ENCODE data around the gene GLRX3. TPM values are rescaled to one million over a fixed set of nuclear protein-coding genes. Genes with fewer than 3 reads are reported as not detected.
A peak's percentile ranks its signal among the peaks of the same experiment; 100 is the strongest.
"Not testable (repeated sequence)": the region's sequence is repeated elsewhere in the genome, so short reads cannot be mapped to it uniquely, and the experiment has no call there.

Gene GLRX3
- total and polyA plus RNA-seq, 2 experiments from 2014 or later = 71.3 to 168 TPM

DNA sequence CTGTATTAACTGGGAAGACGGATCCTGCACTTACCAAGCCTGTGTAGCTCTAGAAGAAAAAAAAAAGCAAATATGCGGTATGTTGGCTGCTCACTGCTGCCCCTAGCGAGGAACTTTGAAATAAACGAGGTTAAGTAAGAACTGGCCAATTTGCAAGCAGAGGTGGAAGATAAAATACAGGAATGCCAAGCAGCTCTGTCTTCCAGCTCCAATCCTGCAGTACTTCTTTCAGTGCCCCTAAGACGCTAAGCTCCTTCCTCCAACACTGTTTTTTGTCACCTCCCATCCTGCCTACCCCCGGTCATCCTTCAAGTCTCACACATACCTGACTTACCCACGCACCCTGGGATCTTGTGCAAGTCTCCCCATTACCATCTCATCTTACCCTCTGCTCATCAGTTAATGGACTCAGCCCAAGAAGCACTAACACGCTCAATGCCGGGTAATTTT, 26.4 kb upstream of the GLRX3 start:
- Histone ChIP-seq H3K36me3 (no peaks in the 10 kb centered on the region), H3K9me3 (ENCODE audit: low read depth) (no peaks in the 10 kb centered on the region), H3K4me3 (peak overlapping the region; percentile 56), H3K27ac (peak overlapping the region; percentile 84), H3K27me3 (no peaks in the 10 kb centered on the region), H3K4me1 (ENCODE audit: low read depth) (no peaks in the 10 kb centered on the region)
- DNase-seq (ENCODE audit: low read depth in 1 of 2, low spot score in 1 of 2) = peak; percentile 83 to 93
- TF ChIP-seq CTCF (IDR thresholded peaks at IDR 0.05; ENCODE audit: low read depth, low read length) = peak; percentile 81

GRCh38 chr10:130110246-130111112, 25.7 kb upstream of the GLRX3 start, which contains the start of gene C10orf143:
Gene C10orf143 (minus strand): TSS chr10:130110830. CDS start chr10:130110772, 58 bp downstream.
- no peaks in the 10 kb centered on the region for H3K4me1 ChIP-seq (ENCODE audit: low read depth)
- H3K27ac ChIP-seq = peak within 1 kb of the TSS; percentile 84
- H3K27me3 ChIP-seq = no peaks in the 10 kb centered on the region
- H3K9me3 ChIP-seq (ENCODE audit: low read depth) = no peaks in the 10 kb centered on the region
- H3K4me3 ChIP-seq = peak within 1 kb of the TSS; percentile 56
- H3K36me3 ChIP-seq = no peaks in the 10 kb centered on the region
- DNase-seq (ENCODE audit: low read depth in 1 of 2, low spot score in 1 of 2) = peak; percentile 97 to 98
- TF ChIP-seq CTCF (IDR thresholded peaks at IDR 0.05; ENCODE audit: low read depth, low read length) = no peak

- peak overlapping the region; percentile 82 for H3K27ac ChIP-seq
These were observed 24.9 kb upstream of the GLRX3 start for GRCh38 chr10:130111113-130111851.

DNA sequence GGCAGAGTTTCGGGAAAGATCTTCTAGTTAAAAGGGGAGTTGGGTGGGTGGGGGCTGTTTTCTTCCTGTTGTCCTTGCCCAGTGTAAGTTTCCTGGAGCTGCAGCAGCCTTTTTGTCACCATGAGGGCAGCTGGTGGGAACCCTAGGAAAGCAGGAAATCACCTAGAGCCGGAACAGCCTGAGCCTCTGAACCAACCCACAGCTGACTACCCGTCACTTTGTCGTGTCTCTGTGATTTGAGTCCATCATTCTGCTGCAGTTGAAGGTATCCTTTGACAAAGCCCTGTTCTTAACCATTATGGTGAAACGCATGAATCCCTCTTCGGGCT, 24.4 kb upstream of the GLRX3 start:
- H3K9me3 ChIP-seq (ENCODE audit: low read depth) = no peaks in the 10 kb centered on the region
- peak overlapping the region; percentile 56 for H3K4me3 ChIP-seq
- no peaks in the 10 kb centered on the region for H3K4me1 ChIP-seq (ENCODE audit: low read depth)
- H3K27ac ChIP-seq = peak overlapping the region; percentile 82
- DNase-seq (ENCODE audit: low read depth in 1 of 2, low spot score in 1 of 2) = no peak
- no peaks in the 10 kb centered on the region for H3K36me3 ChIP-seq
- no peaks in the 10 kb centered on the region for H3K27me3 ChIP-seq
- TF ChIP-seq CTCF (IDR thresholded peaks at IDR 0.05; ENCODE audit: low read depth, low read length) = no peak

More at GRCh38 chr10:130111113-130111851, 24.9 kb upstream of the GLRX3 start:
- Histone ChIP-seq H3K27me3 (no peaks in the 10 kb centered on the region), H3K36me3 (no peaks in the 10 kb centered on the region), H3K4me3 (peak overlapping the region; percentile 56), H3K9me3 (ENCODE audit: low read depth) (no peaks in the 10 kb centered on the region), H3K4me1 (ENCODE audit: low read depth) (no peaks in the 10 kb centered on the region)
- TF ChIP-seq CTCF (IDR thresholded peaks at IDR 0.05; ENCODE audit: low read depth, low read length) = no peak
- DNase-seq (ENCODE audit: low read depth in 1 of 2, low spot score in 1 of 2) = peak; percentile 98 to 99

DNA sequence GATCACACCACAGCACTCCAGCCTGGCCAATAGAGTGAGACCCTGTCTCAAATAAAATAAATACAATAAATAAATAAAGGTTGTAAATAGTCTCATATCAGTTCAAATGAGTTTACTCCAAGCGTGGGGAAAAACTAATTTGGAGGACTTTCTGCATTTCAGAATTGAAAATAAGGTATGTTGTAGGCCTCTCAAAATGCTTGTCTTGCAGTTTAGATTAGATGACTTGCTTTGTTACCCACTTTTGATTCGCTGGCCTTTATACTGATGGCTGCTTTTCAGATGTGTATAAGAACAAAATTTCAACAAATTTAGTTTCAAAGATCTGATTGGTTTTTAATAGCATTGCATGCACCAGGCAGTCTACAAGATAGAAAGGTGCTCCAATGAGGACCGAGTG, 23.4 kb upstream of the GLRX3 start:
- Histone ChIP-seq H3K4me1 (ENCODE audit: low read depth) (no peaks in the 10 kb centered on the region), H3K36me3 (no peaks in the 10 kb centered on the region), H3K9me3 (ENCODE audit: low read depth) (no peaks in the 10 kb centered on the region), H3K27ac (no peak overlapping the region), H3K27me3 (no peaks in the 10 kb centered on the region), H3K4me3 (no peak overlapping the region)
- DNase-seq (ENCODE audit: low read depth in 1 of 2, low spot score in 1 of 2) = no peak
- TF ChIP-seq CTCF (IDR thresholded peaks at IDR 0.05; ENCODE audit: low read depth, low read length) = no peak

GRCh38 chr10:130116942-130117341, 19.2 kb upstream of the GLRX3 start:
- not testable (repeated sequence) for H3K27me3 ChIP-seq; DNase-seq (ENCODE audit: low read depth in 1 of 2, low spot score in 1 of 2); H3K9me3 ChIP-seq (ENCODE audit: low read depth); H3K4me3 ChIP-seq; H3K4me1 ChIP-seq (ENCODE audit: low read depth); H3K36me3 ChIP-seq; H3K27ac ChIP-seq

DNA sequence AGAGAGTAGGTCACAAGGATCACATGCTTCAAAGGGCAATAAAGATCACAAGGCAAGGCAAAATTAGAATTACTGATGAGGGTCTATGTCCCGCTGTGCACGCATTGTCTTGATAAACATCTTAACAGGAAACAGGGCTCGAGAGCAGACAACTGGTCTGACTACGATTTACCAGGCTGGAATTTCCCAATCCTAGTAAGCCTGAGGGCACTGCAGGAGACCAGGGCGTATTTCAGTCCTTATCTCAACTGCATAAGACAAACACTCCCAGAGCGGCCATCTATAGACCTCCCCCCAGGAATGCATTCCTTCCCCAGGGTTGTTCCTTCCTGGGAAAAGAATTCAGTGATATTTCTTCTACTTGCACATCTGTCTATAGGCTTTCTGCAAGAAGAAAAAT, 18.7 kb upstream of the GLRX3 start:
- H3K36me3 ChIP-seq; H3K4me1 ChIP-seq (ENCODE audit: low read depth); H3K27me3 ChIP-seq; H3K4me3 ChIP-seq; H3K27ac ChIP-seq; DNase-seq (ENCODE audit: low read depth in 1 of 2, low spot score in 1 of 2); H3K9me3 ChIP-seq (ENCODE audit: low read depth): not testable (repeated sequence)
